ENCODE measurements around the gene UBE2Z. TPM values are rescaled to one million over a fixed set of nuclear protein-coding genes. Genes with fewer than 3 reads are reported as not detected.
A peak's percentile ranks its signal among the peaks of the same experiment; 100 is the strongest.

UBE2Z gene
- total and polyA plus RNA-seq, 2 experiments from 2014 or later = 85.6 to 124 TPM

DNA sequence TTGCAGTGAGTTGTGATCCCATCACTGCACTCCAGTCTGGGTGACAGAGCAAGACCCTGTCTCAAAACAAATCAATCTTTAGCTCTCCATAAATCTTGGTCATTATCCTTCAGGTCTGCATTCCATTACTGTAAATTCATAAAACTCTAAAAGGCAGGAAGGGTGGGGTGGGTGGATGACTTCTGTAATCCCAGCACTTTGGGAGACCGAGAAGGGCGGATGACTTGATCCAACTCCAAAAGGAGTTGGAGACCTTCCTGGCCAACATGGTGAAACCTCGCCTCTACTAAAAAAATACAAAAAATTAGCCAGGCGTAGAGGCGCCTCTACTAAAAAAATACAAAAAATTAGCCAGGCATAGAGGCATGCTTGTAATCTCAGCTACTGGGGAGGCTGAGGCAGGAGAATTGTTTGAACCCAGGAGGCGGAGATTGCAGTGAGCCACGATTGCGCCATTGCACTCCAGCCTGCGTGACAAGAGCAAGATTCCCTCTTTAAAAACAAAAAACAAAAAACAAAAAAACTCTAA lies 2.2 kb upstream of the UBE2Z start:
- Histone ChIP-seq H4K20me1 (ENCODE audit: insufficient read depth) (0 out of 2 replicates have a peak, but pooled peaks cover 3% of the 10 kb centered on the region), H3K9me3 (ENCODE audit: low read depth) (no peaks in the 10 kb centered on the region), H3K9ac (no peak overlapping the region), H3K27ac (peak overlapping the region; percentile 32; the same call in 1 of the 2 replicates), H3F3A (ENCODE audit: insufficient read depth) (peaks cover 14% of the 10 kb centered on the region), H3K9me2 (ENCODE audit: insufficient read depth) (no peaks in the 10 kb centered on the region), H3K79me2 (ENCODE audit: insufficient read depth) (peaks cover 37% of the 10 kb centered on the region), H2AFZ (no peak overlapping the region), H3K36me3 (ENCODE audit: low read depth) (no peaks in the 10 kb centered on the region), H3K4me1 (ENCODE audit: insufficient read depth) (peaks cover 27% of the 10 kb centered on the region), H3K27me3 (replicated peaks; ENCODE audit: insufficient read depth) (no peaks in the 10 kb centered on the region), H3K4me3 (no peak overlapping the region), H3K4me2 (ENCODE audit: unreplicated experiment) (peak overlapping the region; percentile 7)
- peak; percentile 17 for DNase-seq
- TF ChIP-seq EZH2 (IDR thresholded peaks at IDR 0.05; ENCODE audit: insufficient read depth, poor library complexity, severe bottlenecking) (no peak), EZH2phosphoT487 (IDR thresholded peaks at IDR 0.05; ENCODE audit: insufficient read depth, low read depth) (no peak)
- in situ Hi-C loops (cut with MboI) = no loop called here
- 62 to 66% methylated on average over 9 of the region's 9 CpGs for WGBS, 2 experiments (ENCODE audit: low coverage in 1 of 2, low lambda C conversion rate in 2 of 2, missing lambda C conversion rate in 2 of 2)

DNA sequence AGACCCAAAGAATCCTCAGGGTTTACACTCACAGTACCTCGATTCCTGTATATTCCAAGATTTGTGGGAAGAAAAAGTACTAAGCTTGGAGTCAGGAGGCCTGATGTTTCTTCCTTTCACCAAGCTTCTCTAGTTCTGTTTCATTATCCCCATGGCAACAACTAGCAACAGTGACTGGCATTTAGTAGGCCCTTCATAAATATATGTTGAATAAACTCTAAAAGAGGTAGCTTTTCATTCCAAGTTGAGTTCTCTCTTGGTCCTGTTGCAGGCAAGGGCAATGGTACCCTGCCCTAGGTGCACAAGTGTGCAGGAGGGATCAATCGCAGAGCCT lies 527 bp upstream of the UBE2Z start:
- peaks cover 30% of the 10 kb centered on the region for H3F3A ChIP-seq (ENCODE audit: insufficient read depth)
- peak overlapping the region; percentile 98 for H3K9ac ChIP-seq
- in situ Hi-C loops (cut with MboI) = no loop called here
- peak overlapping the region; percentile 95 for H3K4me2 ChIP-seq (ENCODE audit: unreplicated experiment)
- H3K4me1 ChIP-seq (ENCODE audit: insufficient read depth) = peaks cover 44% of the 10 kb centered on the region
- DNase-seq = peak; percentile 75
- H3K27ac ChIP-seq = peak overlapping the region; percentile 99
- no peaks in the 10 kb centered on the region for H3K9me3 ChIP-seq (ENCODE audit: low read depth)
- TF ChIP-seq EZH2 (IDR thresholded peaks at IDR 0.05; ENCODE audit: insufficient read depth, poor library complexity, severe bottlenecking) = no peak
- no peak for TF ChIP-seq EZH2phosphoT487 (IDR thresholded peaks at IDR 0.05; ENCODE audit: insufficient read depth, low read depth)
- WGBS, 2 experiments (ENCODE audit: low coverage in 1 of 2, low lambda C conversion rate in 2 of 2, missing lambda C conversion rate in 2 of 2) = 20 to 23% methylated on average over 2 of the region's 2 CpGs
- peak overlapping the region; percentile 86 for H2AFZ ChIP-seq
- no peaks in the 10 kb centered on the region for H3K27me3 ChIP-seq (replicated peaks; ENCODE audit: insufficient read depth)
- H3K79me2 ChIP-seq (ENCODE audit: insufficient read depth) = peaks cover 54% of the 10 kb centered on the region
- H3K4me3 ChIP-seq = peak overlapping the region; percentile 88
- 0 out of 2 replicates have a peak, but pooled peaks cover 7% of the 10 kb centered on the region for H4K20me1 ChIP-seq (ENCODE audit: insufficient read depth)
- H3K9me2 ChIP-seq (ENCODE audit: insufficient read depth) = no peaks in the 10 kb centered on the region
- H3K36me3 ChIP-seq (ENCODE audit: low read depth) = peaks cover 7% of the 10 kb centered on the region; the same call in 1 of the 2 replicates

DNA sequence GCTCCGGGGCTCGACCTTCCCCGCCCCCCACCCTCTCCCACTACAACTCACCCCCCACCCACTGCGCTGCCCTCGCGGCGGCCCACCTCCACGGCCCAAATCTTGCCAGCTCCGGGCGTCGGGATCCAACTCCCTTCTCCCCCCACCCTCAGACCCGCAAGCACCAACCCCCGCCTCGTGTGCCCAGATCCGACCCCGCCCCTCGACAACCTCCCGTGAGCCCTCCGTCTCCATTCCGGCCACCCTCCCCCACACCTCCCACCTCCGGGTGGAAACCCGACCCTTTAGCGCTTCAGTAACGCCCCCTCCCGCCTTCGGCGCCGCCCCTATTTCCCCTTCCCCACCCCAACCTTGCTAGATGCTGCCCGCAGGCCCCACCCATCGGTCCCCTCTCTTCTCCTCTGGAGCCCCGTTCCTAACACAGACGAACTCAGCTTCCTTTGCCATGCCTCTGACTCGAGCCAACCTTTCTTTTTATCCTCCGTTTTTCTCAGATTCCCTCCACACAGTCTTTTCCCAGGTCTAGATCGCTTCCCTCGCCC lies 717 bp downstream of the UBE2Z start:
- Histone ChIP-seq H3K4me3 (peak overlapping the region; percentile 88), H2AFZ (no peak overlapping the region), H3K79me2 (ENCODE audit: insufficient read depth) (peaks cover 66% of the 10 kb centered on the region), H3K4me1 (ENCODE audit: insufficient read depth) (peaks cover 56% of the 10 kb centered on the region), H4K20me1 (ENCODE audit: insufficient read depth) (0 out of 2 replicates have a peak, but pooled peaks cover 7% of the 10 kb centered on the region), H3K36me3 (ENCODE audit: low read depth) (peaks cover 18% of the 10 kb centered on the region), H3K9me3 (ENCODE audit: low read depth) (no peaks in the 10 kb centered on the region), H3K27me3 (replicated peaks; ENCODE audit: insufficient read depth) (no peaks in the 10 kb centered on the region), H3K9ac (peak overlapping the region; percentile 98), H3K27ac (peak overlapping the region; percentile 99), H3K4me2 (ENCODE audit: unreplicated experiment) (peak overlapping the region; percentile 83), H3K9me2 (ENCODE audit: insufficient read depth) (no peaks in the 10 kb centered on the region), H3F3A (ENCODE audit: insufficient read depth) (peaks cover 41% of the 10 kb centered on the region)
- DNase-seq = peak; percentile 85
- in situ Hi-C loops (cut with MboI) = no loop called here
- no peak for TF ChIP-seq EZH2phosphoT487 (IDR thresholded peaks at IDR 0.05; ENCODE audit: insufficient read depth, low read depth)
- TF ChIP-seq EZH2 (IDR thresholded peaks at IDR 0.05; ENCODE audit: insufficient read depth, poor library complexity, severe bottlenecking) = no peak
- WGBS, 2 experiments (ENCODE audit: low coverage in 1 of 2, low lambda C conversion rate in 2 of 2, missing lambda C conversion rate in 2 of 2) = 0 to 1% methylated on average over 7 to 36 of the region's 36 CpGs

DNA sequence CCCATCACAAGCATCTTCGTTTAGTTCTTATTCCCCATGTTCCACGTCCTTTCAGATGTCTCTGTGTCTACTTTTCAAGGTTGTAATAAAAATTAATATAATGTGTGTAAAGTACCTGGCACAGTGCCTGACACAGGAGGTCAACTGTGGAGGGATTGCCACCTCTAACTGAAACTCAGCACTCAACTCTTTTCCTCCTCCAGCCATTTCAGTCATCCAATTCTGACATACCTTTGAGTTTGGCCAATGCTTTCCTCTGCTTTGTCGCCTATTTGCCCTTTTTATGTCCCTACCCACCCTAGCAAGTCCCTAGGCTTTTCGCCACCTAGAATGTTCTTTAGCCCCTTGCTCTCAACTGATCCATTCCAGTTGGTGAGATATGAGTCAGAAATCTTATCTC lies 1.6 kb downstream of the UBE2Z start:
- Histone ChIP-seq H3F3A (ENCODE audit: insufficient read depth) (peaks cover 50% of the 10 kb centered on the region), H3K27ac (peak overlapping the region; percentile 99), H3K79me2 (ENCODE audit: insufficient read depth) (peaks cover 75% of the 10 kb centered on the region), H3K9me2 (ENCODE audit: insufficient read depth) (no peaks in the 10 kb centered on the region), H3K27me3 (replicated peaks; ENCODE audit: insufficient read depth) (no peaks in the 10 kb centered on the region), H2AFZ (no peak overlapping the region), H3K4me2 (ENCODE audit: unreplicated experiment) (peak overlapping the region; percentile 83), H4K20me1 (ENCODE audit: insufficient read depth) (0 out of 2 replicates have a peak, but pooled peaks cover 7% of the 10 kb centered on the region), H3K4me3 (peak overlapping the region; percentile 88), H3K9me3 (ENCODE audit: low read depth) (no peaks in the 10 kb centered on the region), H3K36me3 (ENCODE audit: low read depth) (peaks cover 26% of the 10 kb centered on the region), H3K4me1 (ENCODE audit: insufficient read depth) (peaks cover 60% of the 10 kb centered on the region), H3K9ac (peak overlapping the region; percentile 98)
- in situ Hi-C loops (cut with MboI) = no loop called here
- DNase-seq = peak; percentile 35
- TF ChIP-seq EZH2phosphoT487 (IDR thresholded peaks at IDR 0.05; ENCODE audit: insufficient read depth, low read depth) (no peak), EZH2 (IDR thresholded peaks at IDR 0.05; ENCODE audit: insufficient read depth, poor library complexity, severe bottlenecking) (no peak)
- whole genome bisulfite sequencing, 2 experiments (ENCODE audit: low coverage in 1 of 2, low lambda C conversion rate in 2 of 2, missing lambda C conversion rate in 2 of 2) = 58 to 66% methylated on average over 4 of the region's 4 CpGs
